GM12865 (cell line): Measurements from ENCODE around the gene GAPDH.
"Not testable (repeated sequence)": the region's sequence is repeated elsewhere in the genome, so short reads cannot be mapped to it uniquely, and the experiment has no call there.

Experiments used
- DNase-seq: peaks from one replicate; pipeline ENCODE4 v3.0.0; 2010; ENCODE audit warnings: low read depth
- H3K4me3 ChIP-seq: 2 replicates; pipeline ENCODE4 v1.5.1; 2011; ENCODE audit warnings: mild to moderate bottlenecking, low read depth, low read length, control low read depth
- TF ChIP-seq, protein P1 (sequence below): IDR thresholded peaks from 2 replicates; pipeline ENCODE4 v1.5.1; 2011; ENCODE audit warnings: low read length, control low read depth, low read depth, inconsistent platforms; ENCODE audit not compliant: insufficient read depth; ENCODE audit errors: missing control alignments

GAPDH gene

GRCh38 chr12:6574576-6575295 lies 40.4 kb downstream of the GAPDH start:
- TF ChIP-seq, protein P1, sequence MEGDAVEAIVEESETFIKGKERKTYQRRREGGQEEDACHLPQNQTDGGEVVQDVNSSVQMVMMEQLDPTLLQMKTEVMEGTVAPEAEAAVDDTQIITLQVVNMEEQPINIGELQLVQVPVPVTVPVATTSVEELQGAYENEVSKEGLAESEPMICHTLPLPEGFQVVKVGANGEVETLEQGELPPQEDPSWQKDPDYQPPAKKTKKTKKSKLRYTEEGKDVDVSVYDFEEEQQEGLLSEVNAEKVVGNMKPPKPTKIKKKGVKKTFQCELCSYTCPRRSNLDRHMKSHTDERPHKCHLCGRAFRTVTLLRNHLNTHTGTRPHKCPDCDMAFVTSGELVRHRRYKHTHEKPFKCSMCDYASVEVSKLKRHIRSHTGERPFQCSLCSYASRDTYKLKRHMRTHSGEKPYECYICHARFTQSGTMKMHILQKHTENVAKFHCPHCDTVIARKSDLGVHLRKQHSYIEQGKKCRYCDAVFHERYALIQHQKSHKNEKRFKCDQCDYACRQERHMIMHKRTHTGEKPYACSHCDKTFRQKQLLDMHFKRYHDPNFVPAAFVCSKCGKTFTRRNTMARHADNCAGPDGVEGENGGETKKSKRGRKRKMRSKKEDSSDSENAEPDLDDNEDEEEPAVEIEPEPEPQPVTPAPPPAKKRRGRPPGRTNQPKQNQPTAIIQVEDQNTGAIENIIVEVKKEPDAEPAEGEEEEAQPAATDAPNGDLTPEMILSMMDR, result no peak
- no peak for DNase-seq
- no peak overlapping the region for H3K4me3 ChIP-seq

DNA sequence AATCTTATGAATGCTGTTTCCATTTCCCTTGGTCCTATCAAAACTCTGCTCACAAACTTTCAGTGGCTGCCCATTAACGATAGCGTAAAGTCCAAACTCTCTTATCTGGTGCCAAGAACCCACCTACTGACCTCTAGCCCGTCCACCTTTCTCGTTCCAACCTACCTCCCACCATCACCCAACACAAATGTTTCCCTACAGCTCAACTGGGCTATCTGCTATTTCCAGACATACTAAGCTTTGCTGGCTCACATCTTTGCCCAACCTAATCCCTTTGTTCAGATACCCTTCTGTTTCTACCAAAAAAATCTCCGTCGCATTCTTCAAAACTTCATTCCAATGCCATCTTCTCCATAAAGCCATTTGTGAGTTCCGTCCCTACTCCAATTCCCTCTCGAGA lies 41.3 kb downstream of the GAPDH start:
- DNase-seq, result no peak
- H3K4me3 ChIP-seq, result no peak overlapping the region
- TF ChIP-seq, protein P1, result no peak

- no peak overlapping the region for H3K4me3 ChIP-seq
- no peak for DNase-seq
- TF ChIP-seq, protein P1, result no peak
Measured at GRCh38 chr12:6582196-6582595, 47.9 kb downstream of the GAPDH start.

DNA sequence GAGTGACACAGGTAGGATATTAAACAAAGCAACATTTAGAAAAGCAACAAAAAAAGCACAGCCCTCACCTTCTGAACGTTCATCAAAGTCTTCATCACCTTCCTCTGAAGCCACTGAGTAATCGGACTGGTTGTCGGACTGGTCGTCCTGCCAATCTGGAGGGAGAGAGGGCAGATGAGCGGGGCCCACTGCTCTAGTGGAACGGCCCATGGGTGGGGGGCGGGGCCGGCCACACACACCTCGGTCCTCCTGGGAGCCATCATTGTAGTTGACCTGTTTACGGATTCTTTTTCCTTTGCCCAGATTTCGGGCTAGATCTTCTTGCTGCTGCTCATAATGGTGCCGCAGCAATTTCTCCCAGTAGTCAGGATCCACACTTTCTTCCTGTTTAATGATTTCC lies 48.6 kb downstream of the GAPDH start:
- TF ChIP-seq, protein P1, result no peak
- H3K4me3 ChIP-seq, result no peak overlapping the region
- DNase-seq, result no peak

GRCh38 chr12:6584293-6584692 lies 50.0 kb downstream of the GAPDH start:
- H3K4me3 ChIP-seq, result no peak overlapping the region
- TF ChIP-seq, protein P1, result no peak
- no peak for DNase-seq

DNA sequence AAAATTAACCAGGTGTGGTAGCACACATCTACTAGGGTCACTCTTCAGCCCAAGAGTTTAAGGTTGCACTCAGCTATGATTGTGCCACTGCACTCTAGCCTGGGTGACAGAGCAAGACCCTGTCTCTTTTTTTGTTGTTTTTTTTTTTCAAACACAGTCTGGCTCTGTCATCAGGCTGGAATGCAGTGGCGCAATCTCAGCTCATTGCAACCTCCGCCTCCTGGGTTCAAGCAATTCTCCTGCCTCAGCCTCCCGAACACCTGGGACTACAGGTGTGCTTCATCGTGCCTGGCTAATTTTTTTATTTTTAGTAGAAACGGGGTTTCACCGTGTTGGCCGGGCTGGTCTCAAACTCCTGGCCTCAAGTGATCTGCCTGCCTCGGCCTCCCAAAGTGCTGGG lies 52.3 kb downstream of the GAPDH start:
- H3K4me3 ChIP-seq, DNase-seq: not testable (repeated sequence)
